NCI-H2196 (cell line): Measurements from ENCODE around the gene EPHB2.

ENCODE experiments used
- DNase-seq: peaks from one replicate; lab custom pipeline; 2025; ENCODE audit not compliant: unreplicated experiment; lab: John Stamatoyannopoulos, UW

EPHB2 gene

DNA sequence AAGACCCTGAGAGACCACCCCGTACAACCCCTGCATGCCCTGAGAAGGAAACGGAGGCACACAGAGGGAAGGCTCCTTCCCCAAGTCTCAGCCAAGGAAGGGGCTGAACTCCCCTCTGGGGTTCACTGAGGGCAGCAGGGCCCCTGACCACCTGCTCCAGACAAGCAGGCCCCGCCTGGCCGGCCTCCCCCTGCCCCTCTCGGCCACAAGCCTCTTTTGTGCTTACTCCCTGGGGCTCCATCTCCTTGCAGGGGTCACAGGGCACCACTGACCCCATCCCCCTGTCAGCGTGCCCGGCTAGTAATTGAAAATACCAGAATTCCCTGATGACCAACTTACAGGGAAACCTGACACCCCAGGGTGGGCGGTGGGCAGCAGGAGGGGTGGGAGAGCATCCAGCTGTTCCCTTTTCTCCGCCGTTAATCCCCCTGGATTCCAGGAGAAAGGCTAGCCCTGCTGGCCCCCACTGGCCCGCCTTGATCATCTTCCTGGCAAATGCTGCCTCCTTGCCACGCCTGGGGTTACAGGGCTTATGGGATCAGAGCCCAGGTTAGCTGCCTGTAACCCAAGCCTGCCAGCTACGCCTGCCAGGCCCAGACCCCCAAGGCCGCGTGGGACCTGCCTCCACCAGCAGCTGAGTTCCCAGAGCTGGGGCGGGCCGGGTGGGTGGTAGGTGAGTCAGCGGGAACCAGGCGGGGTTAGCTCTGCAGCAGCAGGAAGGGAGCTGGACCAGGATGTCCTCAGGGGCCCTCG, 165.9 kb downstream of the EPHB2 start:
- DNase-seq: no peak

DNA sequence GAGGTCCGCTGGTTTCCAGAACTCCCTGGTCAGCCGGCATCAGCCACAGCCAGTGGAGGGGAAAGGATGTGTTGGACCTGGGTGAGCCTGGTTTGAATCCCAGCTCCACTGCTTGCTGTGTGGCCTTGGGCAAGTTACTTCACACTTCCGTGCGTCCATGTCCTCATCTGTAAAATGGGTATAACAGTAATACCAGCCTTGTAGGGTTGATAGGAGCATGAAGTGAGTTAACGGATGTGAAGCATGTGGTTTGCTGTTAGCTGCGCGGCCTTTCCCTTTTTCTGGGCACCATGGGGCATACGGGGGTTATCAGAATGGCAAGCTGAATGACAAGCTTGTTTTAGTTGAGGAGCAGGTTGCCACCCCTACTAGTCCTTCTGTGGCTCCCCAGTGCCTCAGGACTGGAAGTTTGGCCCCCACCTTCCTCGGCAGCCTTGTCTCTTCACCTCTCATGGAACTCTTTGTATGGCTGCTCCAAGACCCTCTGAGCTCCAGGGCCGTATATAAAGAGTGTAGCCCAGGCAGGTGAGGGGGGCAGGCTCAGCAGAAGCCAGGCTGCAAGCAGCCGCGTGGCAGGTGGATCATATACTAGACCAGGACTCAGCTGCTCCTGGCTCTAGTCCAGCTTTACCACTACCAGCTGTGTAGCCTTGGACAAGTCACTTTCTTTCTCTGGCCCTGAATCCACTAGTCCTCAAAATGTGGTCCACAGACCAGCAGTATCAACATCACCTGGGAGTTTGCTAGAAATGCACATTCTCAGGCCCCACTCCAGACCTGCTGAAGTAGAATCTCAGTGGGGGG, 166.7 kb downstream of the EPHB2 start:
- no peak for DNase-seq

DNA sequence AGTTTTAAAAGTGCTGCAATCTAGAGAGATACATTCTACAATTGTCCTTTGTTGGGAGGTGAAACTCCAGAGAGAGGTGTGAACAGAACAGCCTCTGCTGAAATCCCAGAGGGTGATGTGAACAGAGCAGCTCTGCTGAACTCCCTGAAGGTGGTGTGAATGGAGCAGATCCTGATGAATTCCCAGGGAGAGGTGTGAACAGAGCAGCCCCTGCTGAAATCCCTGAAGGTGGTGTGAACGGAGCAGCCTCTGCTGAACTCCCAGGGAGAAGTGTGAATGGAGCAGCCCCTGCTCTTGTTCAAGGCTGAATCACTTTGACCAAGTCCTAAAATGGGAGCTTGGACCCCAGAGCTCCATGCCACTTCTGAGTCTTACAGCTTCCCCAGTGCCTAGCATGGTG, 167.3 kb downstream of the EPHB2 start:
- no peak for DNase-seq

DNA sequence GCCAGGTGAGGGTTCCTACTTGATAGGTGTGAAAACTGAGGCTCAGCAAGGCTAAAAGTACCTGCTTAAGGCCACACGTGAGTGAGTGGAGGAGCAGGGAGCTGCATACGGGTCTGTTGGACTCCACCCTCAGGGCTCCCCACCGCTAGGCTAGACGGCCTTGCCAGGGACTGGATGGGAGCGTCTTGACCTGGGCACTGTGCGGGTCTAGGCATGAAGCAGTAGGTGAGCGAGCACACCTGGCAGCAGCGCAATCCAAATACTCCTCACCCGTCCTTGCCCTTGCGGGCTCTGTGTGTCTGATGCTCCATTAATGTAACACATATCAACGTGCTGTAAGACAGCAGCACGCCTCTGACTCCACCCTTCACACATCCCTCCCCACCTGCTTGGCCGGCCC, 168.0 kb downstream of the EPHB2 start:
- DNase-seq: no peak

DNA sequence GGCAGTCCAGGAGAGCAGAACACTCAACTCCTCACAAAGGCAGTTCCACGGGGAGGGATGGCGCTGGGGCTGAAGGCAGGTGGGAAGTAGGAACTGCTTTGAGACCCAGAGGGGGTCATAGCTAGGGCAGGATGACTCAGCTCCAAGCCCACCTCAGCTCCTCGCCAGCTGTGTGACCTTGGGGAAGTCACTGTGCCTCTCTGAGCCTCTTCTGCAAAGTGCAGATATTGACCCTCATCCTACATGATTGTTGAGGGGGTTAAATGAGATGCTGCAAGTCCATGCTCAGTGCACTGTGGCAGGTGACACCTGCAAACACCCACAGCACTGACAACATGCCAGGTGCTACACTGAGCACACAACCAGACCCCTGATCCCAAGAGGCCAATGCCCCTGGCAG, 168.8 kb downstream of the EPHB2 start:
- no peak for DNase-seq

DNA sequence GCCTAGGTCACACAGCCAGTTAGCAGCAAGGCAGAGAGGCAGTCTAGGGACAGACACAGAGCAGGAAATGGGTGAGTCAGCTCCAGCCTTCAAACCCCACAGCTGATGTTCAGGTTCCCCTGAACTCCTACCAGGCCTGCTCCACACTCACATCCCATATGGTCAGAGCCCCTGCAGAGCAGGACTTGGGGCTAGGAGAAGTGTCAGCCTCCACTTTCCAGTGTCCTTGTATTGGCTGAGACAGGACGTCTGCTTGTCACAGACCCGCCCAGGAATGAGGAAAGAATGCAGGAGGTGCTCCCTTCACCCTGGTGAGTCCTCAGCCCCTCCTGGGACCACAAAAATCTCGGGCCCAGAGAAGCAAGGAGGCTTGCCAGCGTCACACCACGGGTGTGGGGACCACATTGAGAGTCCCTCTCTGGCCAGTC, 169.5 kb downstream of the EPHB2 start:
- DNase-seq: no peak

DNA sequence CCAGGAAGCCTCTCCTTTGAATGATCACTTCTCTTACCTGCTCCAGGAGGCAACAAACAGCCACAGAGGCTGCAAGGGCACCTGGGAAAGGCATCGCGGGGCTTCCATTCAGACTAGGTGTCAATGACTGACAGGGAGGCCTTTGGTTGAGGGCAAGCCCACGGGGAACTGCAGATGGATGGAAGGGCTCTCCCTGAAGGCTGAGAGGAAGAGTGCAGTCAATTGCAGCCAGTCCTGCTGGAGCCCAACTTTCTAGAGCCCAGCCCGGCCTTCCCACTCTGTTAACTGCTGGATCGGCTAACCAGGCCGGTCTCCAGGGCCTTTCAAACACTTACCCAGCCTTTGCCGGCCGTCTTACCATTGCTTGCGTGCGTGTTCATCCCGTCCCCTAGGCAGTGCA, 172.8 kb downstream of the EPHB2 start:
- no peak for DNase-seq

DNA sequence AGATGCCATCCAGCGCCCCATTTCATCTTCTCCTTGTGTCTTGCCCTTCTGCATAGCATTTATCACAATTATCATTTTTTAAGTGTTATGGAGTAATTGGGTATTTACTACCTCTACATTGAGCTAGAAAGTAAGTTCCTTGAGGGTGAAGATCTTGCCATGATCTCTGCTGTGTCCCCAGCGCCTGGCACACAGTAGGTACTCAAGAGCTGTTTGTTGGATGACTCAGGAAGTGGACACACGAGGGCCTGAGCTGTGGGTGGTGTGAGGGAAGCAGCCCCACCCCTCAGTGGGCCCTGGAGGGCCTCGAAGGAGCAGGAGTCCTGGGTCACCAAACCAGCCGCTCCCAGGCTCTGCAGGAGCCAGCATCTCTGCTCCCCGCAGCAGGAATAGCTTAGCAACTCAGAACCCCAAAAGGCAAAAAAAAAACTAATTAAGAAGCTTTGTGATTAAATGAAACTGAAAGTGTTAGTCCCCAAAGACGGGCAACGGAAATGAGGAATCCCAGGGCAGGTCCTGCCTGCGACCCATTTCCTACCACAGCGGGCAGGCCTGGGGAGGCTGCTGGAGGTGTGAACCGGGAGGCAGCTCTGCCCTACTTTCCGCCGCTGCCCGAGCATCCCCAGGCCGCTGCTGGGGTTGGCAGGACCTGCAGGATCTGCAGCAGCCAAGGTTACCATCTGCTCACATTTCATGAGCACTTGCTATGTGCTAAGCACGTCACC, 174.3 kb downstream of the EPHB2 start:
- DNase-seq: no peak

DNA sequence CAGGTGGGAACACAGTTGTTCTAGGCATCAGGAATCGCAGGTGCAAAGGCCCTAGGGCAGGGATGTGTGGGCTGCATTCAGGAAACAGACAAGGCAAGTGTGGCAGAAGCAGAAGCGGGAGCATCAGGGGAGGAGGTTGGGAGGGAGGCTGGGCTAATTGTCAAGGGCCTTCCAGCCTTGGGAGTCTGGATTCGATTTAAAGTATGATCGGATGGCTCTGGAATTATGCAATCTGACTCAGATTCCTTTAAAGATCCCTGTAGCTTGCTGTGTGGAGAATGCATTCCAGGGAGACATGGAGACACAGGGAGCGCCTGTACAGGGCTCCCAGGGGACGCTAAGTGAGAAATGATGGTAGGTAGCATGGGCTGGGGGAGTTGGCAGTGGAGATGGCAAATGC, 175.6 kb downstream of the EPHB2 start:
- no peak for DNase-seq

DNA sequence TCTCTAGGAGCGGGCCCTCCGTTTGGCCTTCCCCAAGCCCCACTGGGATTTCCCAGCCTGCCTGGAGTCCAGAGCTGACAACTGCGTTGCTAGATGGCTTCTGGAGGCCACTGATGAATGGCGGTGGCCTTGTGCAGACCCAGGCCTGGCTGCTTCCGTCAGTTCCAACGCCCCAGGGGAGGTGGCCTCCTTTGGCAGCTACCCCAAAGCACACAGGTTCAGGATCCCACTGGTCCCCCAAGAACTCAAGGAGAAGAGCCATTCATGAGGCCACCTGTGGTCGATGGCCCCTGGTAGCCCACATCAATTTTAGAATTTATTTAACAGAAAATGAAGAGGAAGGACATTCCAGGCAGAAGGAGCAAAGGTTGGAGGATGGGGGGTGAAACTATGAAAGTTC, 176.9 kb downstream of the EPHB2 start:
- DNase-seq: no peak

DNA sequence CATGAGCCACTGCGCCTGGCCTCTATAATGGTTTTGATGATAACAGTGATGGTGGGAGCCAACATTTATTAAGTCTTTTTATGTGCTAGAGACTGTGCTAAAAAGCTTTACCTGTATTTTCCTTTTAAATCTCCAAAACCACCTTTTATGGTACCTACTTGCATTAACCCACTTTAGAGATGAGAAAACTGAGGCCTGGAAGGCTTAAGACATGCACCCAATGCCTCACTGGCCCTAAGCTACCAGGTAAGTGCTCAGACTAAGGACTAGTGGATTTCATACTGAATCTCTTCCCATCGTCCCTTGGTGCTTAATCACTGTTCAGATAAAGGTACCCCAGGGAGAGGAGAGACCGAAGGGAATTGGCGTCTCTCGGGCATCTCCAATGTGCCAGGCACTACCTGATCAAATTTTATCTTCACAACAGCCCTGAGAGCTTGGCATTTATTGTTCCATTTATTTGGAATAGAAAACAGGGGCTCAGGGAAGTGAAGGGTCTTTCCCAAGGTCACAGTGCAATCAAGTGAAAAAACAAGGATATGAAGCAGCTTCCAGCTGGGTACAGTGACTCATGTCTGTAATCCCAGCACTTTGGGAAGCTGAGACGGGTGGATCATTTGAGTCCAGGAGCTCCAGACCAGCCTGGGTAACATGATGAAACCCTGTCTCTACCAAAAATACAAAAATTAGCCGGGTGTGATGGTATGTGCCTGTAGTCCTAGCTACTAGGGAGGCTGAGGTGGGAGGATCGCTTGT, 177.9 kb downstream of the EPHB2 start:
- DNase-seq: no peak

DNA sequence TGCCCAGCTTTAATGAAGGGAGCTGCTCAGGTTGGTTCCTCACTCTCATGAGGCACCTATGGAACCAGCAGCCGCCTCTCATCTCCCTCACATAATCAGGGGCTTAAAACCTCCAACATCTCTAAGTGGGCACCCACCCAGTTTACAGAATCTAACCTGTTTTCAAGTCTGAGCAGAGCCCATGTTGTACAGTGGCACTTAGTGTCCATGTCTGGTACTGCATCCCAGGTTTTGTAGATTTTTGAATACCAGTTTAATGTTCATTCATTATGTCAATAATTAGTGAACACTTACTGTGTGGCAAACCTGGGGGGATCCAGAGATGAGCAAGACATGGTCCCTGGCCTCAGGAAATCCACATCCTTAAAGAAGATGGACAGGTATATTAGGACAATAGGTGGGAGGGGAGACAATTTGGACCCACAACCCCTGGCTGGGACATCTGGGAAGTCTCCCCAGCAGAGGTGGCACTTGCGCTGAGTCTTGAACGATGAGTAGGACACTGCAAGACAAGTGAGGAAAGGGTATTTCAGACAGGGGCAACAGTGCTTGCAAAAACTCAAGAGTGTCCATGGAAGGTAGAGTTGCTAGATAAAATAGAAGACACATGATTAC, 178.7 kb downstream of the EPHB2 start:
- DNase-seq: peak; percentile 43

DNA sequence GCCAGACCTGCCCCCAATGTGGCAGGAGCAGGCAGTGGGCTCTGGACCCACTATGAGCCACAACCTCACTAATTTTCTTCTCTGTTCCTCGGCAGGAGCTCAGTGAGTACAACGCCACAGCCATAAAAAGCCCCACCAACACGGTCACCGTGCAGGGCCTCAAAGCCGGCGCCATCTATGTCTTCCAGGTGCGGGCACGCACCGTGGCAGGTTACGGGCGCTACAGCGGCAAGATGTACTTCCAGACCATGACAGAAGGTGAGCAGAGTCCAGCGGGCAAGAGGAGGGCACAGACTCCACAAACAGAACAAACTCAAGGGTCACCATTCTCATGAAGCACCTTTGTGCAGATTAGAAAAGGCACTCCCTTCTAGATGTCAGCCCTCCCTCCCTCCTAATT, 182.2 kb downstream of the EPHB2 start:
- no peak for DNase-seq

DNA sequence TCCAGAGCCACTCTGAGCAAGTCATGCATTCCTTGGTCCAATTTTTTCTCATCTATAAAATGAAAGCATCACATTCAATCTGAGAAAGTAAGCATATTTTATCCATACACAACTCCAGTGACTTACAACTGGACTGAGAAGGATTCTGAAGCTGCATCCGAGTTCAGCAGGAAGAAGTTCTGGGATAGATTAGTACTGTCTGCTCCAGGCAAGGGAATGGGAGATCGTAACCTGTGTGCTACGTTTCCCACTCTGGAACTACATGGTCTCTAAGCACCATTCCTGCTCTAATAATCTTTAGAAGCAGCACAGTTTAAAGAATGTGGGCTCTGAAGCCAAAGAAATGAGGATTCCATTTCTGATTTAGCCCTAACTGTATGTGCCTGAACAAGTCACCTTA, 182.7 kb downstream of the EPHB2 start:
- no peak for DNase-seq

DNA sequence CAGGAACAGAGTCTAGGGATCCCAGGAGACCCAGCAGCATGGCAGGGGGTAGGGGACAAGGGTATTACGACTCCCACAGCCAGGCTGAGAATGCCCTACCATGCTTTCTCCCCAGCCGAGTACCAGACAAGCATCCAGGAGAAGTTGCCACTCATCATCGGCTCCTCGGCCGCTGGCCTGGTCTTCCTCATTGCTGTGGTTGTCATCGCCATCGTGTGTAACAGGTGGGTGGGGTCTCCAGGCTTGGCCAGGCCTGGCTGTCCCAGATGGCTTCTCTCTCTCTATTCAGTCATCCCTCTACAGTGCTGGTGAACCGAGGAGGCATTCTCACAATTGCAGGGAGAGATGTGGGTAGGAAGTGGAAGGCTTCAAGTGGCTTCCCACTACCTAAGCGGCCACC, 184.7 kb downstream of the EPHB2 start:
- no peak for DNase-seq

DNA sequence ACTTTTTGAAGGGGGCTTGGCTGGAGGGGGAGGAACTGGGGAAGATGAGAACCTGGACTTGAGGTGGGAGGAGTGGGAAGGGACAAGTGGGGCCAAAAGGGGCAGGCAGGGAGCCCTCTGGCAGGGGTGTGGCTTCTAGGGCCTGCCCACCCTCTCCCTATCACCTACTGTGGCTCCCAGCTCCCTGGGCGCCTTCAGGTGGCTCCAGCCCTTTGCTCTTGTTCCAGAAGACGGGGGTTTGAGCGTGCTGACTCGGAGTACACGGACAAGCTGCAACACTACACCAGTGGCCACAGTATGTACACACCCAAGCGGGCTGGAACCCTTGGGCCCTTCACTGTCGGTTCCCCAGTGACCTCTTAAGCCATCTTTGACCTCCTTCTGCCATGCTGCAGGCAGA, 185.5 kb downstream of the EPHB2 start:
- no peak for DNase-seq

DNA sequence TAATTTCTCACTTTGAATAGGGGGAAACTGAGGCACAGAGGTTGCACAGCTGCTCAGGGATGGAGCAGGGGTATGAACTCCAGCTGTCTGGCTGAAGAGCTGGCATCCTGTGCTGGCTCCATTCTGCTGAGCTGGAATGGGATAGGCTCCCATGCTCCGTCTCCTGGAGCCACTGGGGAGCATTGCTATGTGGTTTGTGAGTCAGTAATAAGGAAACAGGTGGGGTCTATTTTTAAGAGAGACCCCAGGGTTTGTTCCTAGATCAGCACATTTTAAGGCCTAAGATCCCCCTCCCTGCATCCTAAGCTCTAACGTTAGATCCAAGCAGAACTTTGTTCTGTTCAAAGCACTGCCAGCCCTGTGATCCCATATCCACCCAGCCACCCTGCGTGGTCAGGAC, 189.8 kb downstream of the EPHB2 start:
- no peak for DNase-seq

DNA sequence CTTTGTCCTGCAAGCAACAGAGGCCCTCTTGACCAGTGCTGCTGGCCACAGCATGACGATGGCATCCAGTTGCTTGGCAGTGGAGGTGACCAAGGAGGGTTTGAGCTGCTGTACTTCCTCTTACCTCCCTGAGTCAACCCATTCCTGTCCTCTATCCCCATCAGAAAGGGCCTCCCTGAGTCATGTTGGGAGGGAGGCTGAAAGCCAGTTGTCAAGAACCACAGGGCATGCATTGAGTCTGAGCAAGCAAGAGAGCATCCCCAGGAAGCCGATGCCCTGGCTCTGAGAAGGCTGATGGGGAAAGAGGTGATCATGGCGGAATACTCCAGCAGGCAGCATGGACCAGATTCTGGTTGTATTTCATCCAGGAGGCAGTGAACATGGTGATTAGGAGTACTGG, 192.5 kb downstream of the EPHB2 start:
- DNase-seq: no peak

DNA sequence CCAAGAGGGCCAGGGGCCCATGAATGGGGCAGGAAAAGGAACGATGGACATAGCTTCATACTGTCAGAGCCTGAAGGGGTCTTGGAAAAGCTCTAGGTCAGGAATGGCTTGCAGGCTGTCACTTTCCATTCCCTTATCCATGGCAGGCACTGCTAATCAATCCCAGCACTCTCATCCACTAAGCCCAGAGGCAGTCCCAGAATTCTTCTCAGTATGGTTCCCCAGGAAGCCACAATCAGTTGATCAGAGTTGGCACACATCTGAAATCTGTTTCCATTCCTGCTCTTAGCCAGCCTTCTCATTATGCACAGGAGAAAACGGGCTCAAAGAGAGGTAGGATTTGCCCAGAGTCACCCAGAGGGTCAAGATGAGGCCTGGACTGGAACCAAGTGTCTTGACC, 196.3 kb downstream of the EPHB2 start:
- DNase-seq: no peak

DNA sequence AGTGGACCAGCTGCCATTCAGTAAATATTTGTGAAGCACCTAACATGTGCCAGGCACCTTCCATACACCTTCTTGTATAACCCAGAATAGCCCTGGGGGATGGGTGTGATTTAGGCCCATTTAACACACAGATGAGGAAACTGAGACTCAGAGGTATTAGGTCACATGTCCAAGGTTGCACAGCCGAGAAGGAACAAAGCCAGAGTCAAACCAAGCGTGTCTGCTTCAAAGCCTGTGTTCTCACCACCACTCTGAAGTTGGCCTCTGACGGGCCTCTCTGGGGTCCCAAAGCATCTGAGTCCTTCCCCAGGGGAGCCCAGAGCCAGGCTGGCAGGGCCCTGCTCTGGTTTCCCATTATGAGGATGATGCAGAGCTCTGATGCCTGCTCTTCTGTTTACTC, 196.9 kb downstream of the EPHB2 start:
- DNase-seq: no peak

DNA sequence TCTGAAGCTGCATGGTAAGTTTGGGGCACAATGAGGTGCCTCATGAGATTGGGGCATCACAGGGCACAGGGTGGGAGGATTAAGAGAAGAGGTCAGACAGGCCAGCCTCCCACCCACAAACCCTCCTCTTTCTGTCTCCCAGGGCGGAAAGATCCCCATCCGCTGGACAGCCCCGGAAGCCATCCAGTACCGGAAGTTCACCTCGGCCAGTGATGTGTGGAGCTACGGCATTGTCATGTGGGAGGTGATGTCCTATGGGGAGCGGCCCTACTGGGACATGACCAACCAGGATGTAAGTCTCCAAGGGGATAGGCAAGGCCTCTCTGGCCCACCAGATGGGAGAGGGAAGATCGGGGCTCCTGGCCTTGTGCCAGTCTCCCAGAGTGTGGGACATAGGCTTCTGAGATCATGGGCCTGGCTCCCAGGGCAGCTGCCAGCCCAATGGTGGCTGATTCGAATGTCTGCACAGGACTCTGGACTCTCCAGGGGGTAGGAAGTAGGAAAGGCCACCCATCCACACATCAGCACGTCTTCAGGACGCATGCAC, 198.3 kb downstream of the EPHB2 start:
- DNase-seq: no peak
